ENCODE results near the gene GRM7. TPM values are rescaled to one million over a fixed set of nuclear protein-coding genes. Genes with fewer than 3 reads are reported as not detected.

Gene GRM7
- total and polyA plus RNA-seq, 2 donors: 0.14 to 1.7 TPM

DNA sequence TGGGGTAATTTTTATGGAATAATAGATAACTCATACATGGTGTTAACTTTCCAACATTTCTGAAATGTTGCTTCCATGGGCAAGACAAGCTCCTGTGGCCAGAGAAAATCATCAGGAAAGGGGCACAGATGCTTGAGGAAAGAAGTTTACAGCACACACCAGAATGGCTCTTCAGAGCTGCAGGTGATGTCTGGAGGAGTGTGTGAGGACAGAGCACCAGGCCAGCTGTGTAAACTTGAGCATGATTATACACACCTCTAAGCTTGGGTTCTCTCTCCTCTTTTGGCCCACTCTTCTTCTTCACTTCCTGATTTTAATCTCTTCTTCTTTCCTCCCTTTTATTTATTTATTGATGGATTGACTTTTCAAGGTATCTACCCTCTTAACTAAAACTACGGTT, 676.0 kb downstream of the GRM7 start:
- H3K4me3 ChIP-seq (ENCODE audit: low read length in 2 of 2): no peak overlapping the region

DNA sequence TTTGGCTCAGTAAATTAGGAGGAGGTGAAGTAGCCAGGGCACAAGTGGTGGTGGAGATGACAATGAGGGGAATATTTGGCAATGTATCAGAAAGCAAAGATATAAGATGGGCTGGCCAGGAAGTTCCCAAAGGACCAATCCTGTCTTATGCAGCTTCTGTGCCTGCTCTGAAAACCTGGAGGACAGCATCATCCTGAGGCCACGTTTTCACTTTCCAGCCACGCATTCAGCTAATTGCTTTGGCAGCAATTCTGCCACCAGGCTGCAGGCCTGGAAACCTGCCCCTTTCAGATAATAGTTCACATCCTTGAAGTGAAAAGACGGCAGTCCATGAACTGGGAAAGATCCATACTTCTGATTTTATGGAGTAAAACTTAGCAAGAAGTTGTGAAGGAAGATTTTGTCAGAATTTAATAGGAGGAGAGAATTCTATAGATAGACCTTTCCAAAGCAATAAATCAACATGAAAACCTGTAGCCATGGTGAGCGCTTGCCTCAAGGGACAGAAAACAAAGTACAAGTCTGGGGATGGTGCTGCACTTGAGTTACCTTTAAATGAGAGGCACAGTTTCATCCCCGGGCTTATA, 682.5 kb downstream of the GRM7 start:
- H3K36me3 ChIP-seq (ENCODE audit: control insufficient read depth in 2 of 2, insufficient read depth in 2 of 2, low read length in 1 of 2): no peaks in the 10 kb centered on the region
- no peak for DNase-seq (ENCODE audit: low read depth in 6 of 9, low spot score in 9 of 9)
- H3K4me3 ChIP-seq (ENCODE audit: low read length in 2 of 2): no peak overlapping the region
- no peak overlapping the region for H3K27ac ChIP-seq (ENCODE audit: low read depth in 1 of 2, low read length in 1 of 2)
- no peaks in the 10 kb centered on the region for H3K4me1 ChIP-seq (ENCODE audit: control insufficient read depth in 2 of 2, insufficient read depth in 2 of 2, low read length in 2 of 2)
- H3K27me3 ChIP-seq (ENCODE audit: control insufficient read depth in 2 of 2, insufficient read depth in 1 of 2, low read length in 1 of 2): no peaks in the 10 kb centered on the region
- 89% methylated on average over 5 of the region's 5 CpGs for WGBS
- no peaks in the 10 kb centered on the region for H3K9me3 ChIP-seq (ENCODE audit: control insufficient read depth in 2 of 2, insufficient read depth in 1 of 2, low read length in 1 of 2)

More for the DNA sequence above, 676.0 kb downstream of the GRM7 start:
- Histone ChIP-seq H3K36me3 (ENCODE audit: control insufficient read depth in 2 of 2, insufficient read depth in 2 of 2, low read length in 1 of 2) (no peaks in the 10 kb centered on the region), H3K4me1 (ENCODE audit: control insufficient read depth in 2 of 2, insufficient read depth in 2 of 2, low read length in 2 of 2) (no peaks in the 10 kb centered on the region), H3K9me3 (ENCODE audit: control insufficient read depth in 2 of 2, insufficient read depth in 1 of 2, low read length in 1 of 2) (no peaks in the 10 kb centered on the region), H3K27me3 (ENCODE audit: control insufficient read depth in 2 of 2, insufficient read depth in 1 of 2, low read length in 1 of 2) (no peaks in the 10 kb centered on the region), H3K27ac (ENCODE audit: low read depth in 1 of 2, low read length in 1 of 2) (no peak overlapping the region)
- DNase-seq (ENCODE audit: low read depth in 6 of 9, low spot score in 9 of 9): no peak
- WGBS: 98% methylated on average over 1 of the region's 1 CpG

DNA sequence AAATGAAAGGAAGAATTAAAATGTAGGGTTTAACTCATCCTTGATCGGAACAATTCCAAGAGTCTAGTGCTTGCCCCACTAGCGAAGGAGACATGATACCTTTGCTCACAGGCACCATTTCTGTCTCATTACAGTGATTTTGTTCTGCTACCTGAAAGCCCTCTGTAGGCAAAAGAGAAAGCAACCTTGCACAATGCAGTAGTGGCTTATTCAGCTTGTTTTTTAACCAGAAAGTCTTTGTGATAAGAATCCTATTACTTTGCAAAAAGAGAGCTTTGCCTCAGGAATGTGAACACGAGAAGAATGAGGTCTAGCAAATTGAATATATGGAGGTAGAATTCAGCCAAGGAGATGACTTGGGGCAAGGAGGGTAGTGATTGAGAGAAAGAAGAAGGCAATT, 684.4 kb downstream of the GRM7 start:
- H3K4me1 ChIP-seq (ENCODE audit: control insufficient read depth in 2 of 2, insufficient read depth in 2 of 2, low read length in 2 of 2): no peaks in the 10 kb centered on the region
- H3K27ac ChIP-seq (ENCODE audit: low read depth in 1 of 2, low read length in 1 of 2): no peak overlapping the region
- H3K27me3 ChIP-seq (ENCODE audit: control insufficient read depth in 2 of 2, insufficient read depth in 1 of 2, low read length in 1 of 2): no peaks in the 10 kb centered on the region
- no peaks in the 10 kb centered on the region for H3K9me3 ChIP-seq (ENCODE audit: control insufficient read depth in 2 of 2, insufficient read depth in 1 of 2, low read length in 1 of 2)
- 85% methylated on average over 3 of the region's 3 CpGs for WGBS
- no peak overlapping the region for H3K4me3 ChIP-seq (ENCODE audit: low read length in 2 of 2)
- H3K36me3 ChIP-seq (ENCODE audit: control insufficient read depth in 2 of 2, insufficient read depth in 2 of 2, low read length in 1 of 2): no peaks in the 10 kb centered on the region
- DNase-seq (ENCODE audit: low read depth in 6 of 9, low spot score in 9 of 9): no peak

DNA sequence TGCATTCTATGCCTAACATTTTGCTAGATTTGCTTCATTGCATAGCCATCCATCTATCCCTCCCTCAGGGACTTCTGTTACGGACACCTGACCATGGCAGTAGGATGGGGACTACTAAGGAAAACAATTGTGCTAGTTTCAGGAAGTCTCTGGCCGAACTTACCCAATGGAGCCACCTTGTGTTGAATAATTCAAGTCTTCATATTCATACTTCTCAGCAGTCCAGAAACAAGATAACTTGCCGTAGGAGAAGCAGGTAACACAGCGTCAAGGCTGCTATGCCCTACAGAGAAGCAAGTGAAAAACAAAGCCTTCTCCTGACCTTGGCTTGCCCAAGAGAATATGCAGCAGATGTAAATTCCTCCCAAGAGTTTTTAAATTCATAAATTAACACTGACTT, 685.3 kb downstream of the GRM7 start:
- Histone ChIP-seq H3K36me3 (ENCODE audit: control insufficient read depth in 2 of 2, insufficient read depth in 2 of 2, low read length in 1 of 2) (no peaks in the 10 kb centered on the region), H3K4me1 (ENCODE audit: control insufficient read depth in 2 of 2, insufficient read depth in 2 of 2, low read length in 2 of 2) (no peaks in the 10 kb centered on the region), H3K4me3 (ENCODE audit: low read length in 2 of 2) (no peak overlapping the region), H3K27me3 (ENCODE audit: control insufficient read depth in 2 of 2, insufficient read depth in 1 of 2, low read length in 1 of 2) (no peaks in the 10 kb centered on the region), H3K27ac (ENCODE audit: low read depth in 1 of 2, low read length in 1 of 2) (no peak overlapping the region), H3K9me3 (ENCODE audit: control insufficient read depth in 2 of 2, insufficient read depth in 1 of 2, low read length in 1 of 2) (no peaks in the 10 kb centered on the region)
- DNase-seq (ENCODE audit: low read depth in 6 of 9, low spot score in 9 of 9): peak in 1 of 9 donors; percentile 2
- WGBS: 74% methylated on average over 4 of the region's 4 CpGs

DNA sequence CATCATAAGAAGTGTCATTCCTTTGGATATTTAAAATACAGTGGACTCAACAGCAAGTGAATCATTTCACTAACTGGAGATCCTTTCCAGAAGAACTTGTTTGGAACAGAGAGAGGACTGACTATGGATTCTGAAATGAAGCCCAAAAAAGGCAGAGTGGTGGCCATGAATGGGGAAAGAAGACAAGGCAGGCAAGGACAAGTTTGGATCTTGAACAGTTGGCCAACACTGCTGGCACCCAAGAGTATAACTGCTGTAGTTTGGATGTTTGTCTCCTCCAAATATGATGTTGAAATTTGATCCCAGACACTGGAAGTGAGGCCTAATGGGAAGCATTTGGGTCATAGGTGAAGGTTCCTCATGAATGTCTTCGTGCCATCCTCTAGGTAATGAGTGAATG, 686.9 kb downstream of the GRM7 start:
- WGBS: 90% methylated on average over 1 of the region's 1 CpG
- peaks cover 0 to 8% of the 10 kb centered on the region in 2 donors for H3K9me3 ChIP-seq (ENCODE audit: control insufficient read depth in 2 of 2, insufficient read depth in 1 of 2, low read length in 1 of 2)
- H3K27ac ChIP-seq (ENCODE audit: low read depth in 1 of 2, low read length in 1 of 2): no peak overlapping the region
- H3K27me3 ChIP-seq (ENCODE audit: control insufficient read depth in 2 of 2, insufficient read depth in 1 of 2, low read length in 1 of 2): no peaks in the 10 kb centered on the region
- DNase-seq (ENCODE audit: low read depth in 6 of 9, low spot score in 9 of 9): no peak
- no peaks in the 10 kb centered on the region for H3K4me1 ChIP-seq (ENCODE audit: control insufficient read depth in 2 of 2, insufficient read depth in 2 of 2, low read length in 2 of 2)
- no peak overlapping the region for H3K4me3 ChIP-seq (ENCODE audit: low read length in 2 of 2)
- H3K36me3 ChIP-seq (ENCODE audit: control insufficient read depth in 2 of 2, insufficient read depth in 2 of 2, low read length in 1 of 2): no peaks in the 10 kb centered on the region

DNA sequence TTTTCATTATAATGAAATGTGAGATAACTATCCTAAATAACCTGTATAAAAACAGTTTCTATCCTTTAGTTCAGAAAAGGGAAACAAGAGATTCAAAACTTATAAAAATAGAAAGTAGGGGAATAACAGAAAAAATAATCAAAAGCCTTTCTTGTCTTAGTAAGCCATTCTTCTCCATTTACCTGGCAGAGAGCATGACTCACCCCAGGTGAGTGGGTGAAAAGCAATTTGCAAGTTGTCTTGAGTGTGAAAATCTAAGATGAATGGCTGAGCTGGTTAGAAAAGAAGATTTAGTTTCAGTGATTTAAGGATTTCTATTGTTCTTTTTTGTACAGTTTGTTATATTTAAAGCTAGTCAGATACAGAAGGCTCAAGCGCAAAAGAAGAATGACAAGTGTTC, 702.0 kb downstream of the GRM7 start:
- no peak for DNase-seq (ENCODE audit: low read depth in 6 of 9, low spot score in 9 of 9)
- no peak overlapping the region for H3K27ac ChIP-seq (ENCODE audit: low read depth in 1 of 2, low read length in 1 of 2)
- 45% methylated on average over 1 of the region's 1 CpG for WGBS

DNA sequence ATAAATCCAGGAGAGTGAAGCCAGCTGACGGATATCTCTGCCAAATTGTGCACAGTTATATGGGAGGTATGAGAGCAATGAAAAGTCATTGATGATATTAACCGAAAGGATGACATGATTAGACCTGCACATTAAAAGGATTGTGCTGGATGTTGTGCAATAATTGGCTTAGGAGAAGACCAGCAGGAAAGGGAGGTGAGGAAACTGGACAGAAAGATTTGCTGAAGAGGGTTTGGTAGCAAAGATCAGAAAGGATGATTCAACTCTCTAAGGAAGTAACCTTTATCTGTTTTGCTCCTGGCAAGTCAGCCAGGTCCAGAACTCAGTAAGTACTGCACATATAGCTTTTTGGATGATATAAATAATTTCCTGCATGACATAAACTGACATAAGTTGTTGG, 704.7 kb downstream of the GRM7 start:
- H3K4me1 ChIP-seq (ENCODE audit: control insufficient read depth in 2 of 2, insufficient read depth in 2 of 2, low read length in 2 of 2): no peaks in the 10 kb centered on the region
- WGBS: 88% methylated on average over 2 of the region's 2 CpGs
- H3K4me3 ChIP-seq (ENCODE audit: low read length in 2 of 2): no peak overlapping the region
- H3K27me3 ChIP-seq (ENCODE audit: control insufficient read depth in 2 of 2, insufficient read depth in 1 of 2, low read length in 1 of 2): no peaks in the 10 kb centered on the region
- H3K9me3 ChIP-seq (ENCODE audit: control insufficient read depth in 2 of 2, insufficient read depth in 1 of 2, low read length in 1 of 2): peaks cover 0 to 6% of the 10 kb centered on the region in 2 donors
- H3K27ac ChIP-seq (ENCODE audit: low read depth in 1 of 2, low read length in 1 of 2): no peak overlapping the region
- H3K36me3 ChIP-seq (ENCODE audit: control insufficient read depth in 2 of 2, insufficient read depth in 2 of 2, low read length in 1 of 2): no peaks in the 10 kb centered on the region
- DNase-seq (ENCODE audit: low read depth in 6 of 9, low spot score in 9 of 9): no peak

More for the DNA sequence above, 702.0 kb downstream of the GRM7 start:
- H3K36me3 ChIP-seq (ENCODE audit: control insufficient read depth in 2 of 2, insufficient read depth in 2 of 2, low read length in 1 of 2): no peaks in the 10 kb centered on the region
- no peak overlapping the region for H3K4me3 ChIP-seq (ENCODE audit: low read length in 2 of 2)
- H3K27me3 ChIP-seq (ENCODE audit: control insufficient read depth in 2 of 2, insufficient read depth in 1 of 2, low read length in 1 of 2): no peaks in the 10 kb centered on the region
- no peaks in the 10 kb centered on the region for H3K9me3 ChIP-seq (ENCODE audit: control insufficient read depth in 2 of 2, insufficient read depth in 1 of 2, low read length in 1 of 2)
- no peaks in the 10 kb centered on the region for H3K4me1 ChIP-seq (ENCODE audit: control insufficient read depth in 2 of 2, insufficient read depth in 2 of 2, low read length in 2 of 2)

DNA sequence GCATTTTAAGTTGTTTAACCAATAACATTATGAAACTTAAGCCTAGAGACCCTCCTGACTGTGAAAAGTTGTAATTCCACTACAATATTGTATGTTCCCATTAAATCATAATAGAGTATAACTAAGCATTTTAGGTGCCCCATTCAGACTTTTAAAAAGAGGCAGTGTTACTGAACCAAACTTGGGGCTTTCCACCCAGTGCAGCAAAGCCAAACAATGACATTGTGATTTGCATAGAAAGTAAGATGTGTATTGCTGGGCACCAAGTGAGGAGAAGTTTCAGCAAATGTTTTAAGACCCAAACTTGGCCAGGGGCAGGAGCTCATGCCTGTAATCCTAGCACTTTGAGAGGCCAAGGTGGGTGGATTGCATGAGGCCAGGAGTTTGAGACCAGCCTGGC, 706.2 kb downstream of the GRM7 start:
- H3K4me3 ChIP-seq (ENCODE audit: low read length in 2 of 2): no peak overlapping the region
- no peak for DNase-seq (ENCODE audit: low read depth in 6 of 9, low spot score in 9 of 9)
- peaks cover 0 to 11% of the 10 kb centered on the region in 2 donors for H3K9me3 ChIP-seq (ENCODE audit: control insufficient read depth in 2 of 2, insufficient read depth in 1 of 2, low read length in 1 of 2)
- H3K4me1 ChIP-seq (ENCODE audit: control insufficient read depth in 2 of 2, insufficient read depth in 2 of 2, low read length in 2 of 2): no peaks in the 10 kb centered on the region
- H3K36me3 ChIP-seq (ENCODE audit: control insufficient read depth in 2 of 2, insufficient read depth in 2 of 2, low read length in 1 of 2): no peaks in the 10 kb centered on the region
- no peaks in the 10 kb centered on the region for H3K27me3 ChIP-seq (ENCODE audit: control insufficient read depth in 2 of 2, insufficient read depth in 1 of 2, low read length in 1 of 2)
- H3K27ac ChIP-seq (ENCODE audit: low read depth in 1 of 2, low read length in 1 of 2): no peak overlapping the region

DNA sequence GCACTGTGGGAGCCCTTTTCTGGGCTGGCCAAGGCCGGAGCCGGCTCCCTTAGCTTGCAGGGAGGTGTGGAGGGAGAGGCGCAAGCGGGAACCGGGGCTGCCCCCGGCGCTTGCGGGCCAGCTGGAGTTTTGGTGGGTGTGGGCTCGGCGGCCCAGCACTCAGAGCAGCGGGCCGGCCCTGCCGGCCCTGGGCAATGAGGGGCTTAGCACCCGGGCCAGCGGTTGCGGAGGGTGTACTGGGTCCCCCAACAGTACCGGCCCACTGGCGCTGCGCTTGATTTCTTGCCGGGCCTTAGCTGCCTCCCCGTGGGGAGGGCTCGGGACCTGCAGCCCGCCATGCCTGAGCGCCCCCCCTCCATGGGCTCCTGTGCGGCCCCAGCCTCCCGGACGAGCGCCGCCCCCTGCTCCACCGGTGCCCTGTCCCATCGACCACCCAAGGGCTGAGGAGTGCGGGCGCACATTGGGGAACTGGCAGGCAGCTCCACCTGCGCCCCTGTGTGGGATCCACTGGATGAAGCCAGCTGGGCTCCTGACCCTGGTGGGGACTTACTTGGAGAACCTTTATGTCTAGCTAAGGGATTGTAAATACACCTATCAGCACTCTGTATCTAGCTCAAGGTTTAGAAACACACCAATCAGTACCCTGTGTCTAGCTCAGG, 707.7 kb downstream of the GRM7 start:
- 98% methylated on average over 34 of the region's 34 CpGs for WGBS
- Histone ChIP-seq H3K4me1 (ENCODE audit: control insufficient read depth in 2 of 2, insufficient read depth in 2 of 2, low read length in 2 of 2) (no peaks in the 10 kb centered on the region), H3K36me3 (ENCODE audit: control insufficient read depth in 2 of 2, insufficient read depth in 2 of 2, low read length in 1 of 2) (no peaks in the 10 kb centered on the region), H3K27me3 (ENCODE audit: control insufficient read depth in 2 of 2, insufficient read depth in 1 of 2, low read length in 1 of 2) (no peaks in the 10 kb centered on the region), H3K27ac (ENCODE audit: low read depth in 1 of 2, low read length in 1 of 2) (no peak overlapping the region), H3K4me3 (ENCODE audit: low read length in 2 of 2) (no peak overlapping the region), H3K9me3 (ENCODE audit: control insufficient read depth in 2 of 2, insufficient read depth in 1 of 2, low read length in 1 of 2) (peaks cover 0 to 11% of the 10 kb centered on the region in 2 donors)
- DNase-seq (ENCODE audit: low read depth in 6 of 9, low spot score in 9 of 9): no peak

Measured in thymus (tissue), 11 donors.